Chondrocyte (in vitro differentiated cells): ENCODE results near the gene ST7. TPM values are rescaled to one million over a fixed set of nuclear protein-coding genes. Genes with fewer than 3 reads are reported as not detected.
A peak's percentile ranks its signal among the peaks of the same experiment; 100 is the strongest.

ENCODE experiments used
- DNase-seq: peaks from one replicate; pipeline ENCODE4 v3.0.0; 2021; ENCODE audit warnings: mixed read lengths, low spot score
- H3K27ac Mint-ChIP-seq: one replicate; pipeline ENCODE4 v1.8.0; 2021; ENCODE audit warnings: mild to moderate bottlenecking, moderate library complexity, mixed read lengths; ENCODE audit not compliant: unreplicated experiment
- H3K27me3 Mint-ChIP-seq: 2 replicates; pipeline ENCODE4 v1.8.0; 2021; ENCODE audit warnings: low read depth, mixed read lengths
- H3K36me3 Mint-ChIP-seq: 2 replicates; pipeline ENCODE4 v1.8.0; 2021; ENCODE audit warnings: low read depth, mixed read lengths
- H3K4me1 Mint-ChIP-seq: 2 replicates; pipeline ENCODE4 v1.8.0; 2021; ENCODE audit warnings: low read depth, mild to moderate bottlenecking, mixed read lengths
- H3K4me3 Mint-ChIP-seq: one replicate; pipeline ENCODE4 v1.8.0; 2021; ENCODE audit warnings: mild to moderate bottlenecking, moderate library complexity, mixed read lengths; ENCODE audit not compliant: unreplicated experiment
- H3K9me3 Mint-ChIP-seq: 2 replicates; pipeline ENCODE4 v1.8.0; 2021; ENCODE audit warnings: low read depth, mixed read lengths
- total RNA-seq: library from RNA; stranded (reverse); gene quantifications from 3 replicates; pipeline ENCODE4 v1.2.1, GENCODE V29; 2021
- TF ChIP-seq, protein P1 (sequence below): fragments of 200-600 bp; sonication (generic); IDR thresholded peaks from 2 replicates; pipeline ENCODE4 v1.5.0; 2021; ENCODE audit warnings: antibody characterized with exemption, mild to moderate bottlenecking, moderate library complexity

Gene ST7
- total RNA-seq, 1 donor from 2014 or later: 69.7 TPM

DNA sequence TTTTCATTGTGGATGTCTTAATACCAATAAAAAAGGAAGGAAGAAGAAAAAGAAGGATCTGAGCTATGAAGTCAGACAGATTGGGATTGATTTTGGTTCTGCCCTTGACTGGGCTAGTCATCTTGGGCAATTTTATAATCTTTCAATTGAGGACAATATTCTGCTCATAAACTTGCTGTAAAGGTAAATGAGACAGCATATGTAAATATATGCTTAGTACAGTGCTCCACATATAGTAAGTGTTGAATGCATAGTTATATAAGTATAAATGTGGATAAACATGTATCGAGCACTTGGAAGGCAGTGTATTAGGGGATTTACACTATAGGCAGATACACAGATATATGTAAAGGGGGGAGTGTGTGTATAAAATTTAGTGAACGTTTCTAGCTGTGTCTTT is 85.1 kb downstream of the ST7 start:
- Mint-ChIP-seq H3K4me1 (peaks cover 74% of the 10 kb centered on the region), H3K27ac (peak overlapping the region; percentile 15), H3K27me3 (no peaks in the 10 kb centered on the region), H3K4me3 (no peak overlapping the region), H3K9me3 (peaks cover 3% of the 10 kb centered on the region), H3K36me3 (peaks cover 7% of the 10 kb centered on the region)
- TF ChIP-seq, protein P1, sequence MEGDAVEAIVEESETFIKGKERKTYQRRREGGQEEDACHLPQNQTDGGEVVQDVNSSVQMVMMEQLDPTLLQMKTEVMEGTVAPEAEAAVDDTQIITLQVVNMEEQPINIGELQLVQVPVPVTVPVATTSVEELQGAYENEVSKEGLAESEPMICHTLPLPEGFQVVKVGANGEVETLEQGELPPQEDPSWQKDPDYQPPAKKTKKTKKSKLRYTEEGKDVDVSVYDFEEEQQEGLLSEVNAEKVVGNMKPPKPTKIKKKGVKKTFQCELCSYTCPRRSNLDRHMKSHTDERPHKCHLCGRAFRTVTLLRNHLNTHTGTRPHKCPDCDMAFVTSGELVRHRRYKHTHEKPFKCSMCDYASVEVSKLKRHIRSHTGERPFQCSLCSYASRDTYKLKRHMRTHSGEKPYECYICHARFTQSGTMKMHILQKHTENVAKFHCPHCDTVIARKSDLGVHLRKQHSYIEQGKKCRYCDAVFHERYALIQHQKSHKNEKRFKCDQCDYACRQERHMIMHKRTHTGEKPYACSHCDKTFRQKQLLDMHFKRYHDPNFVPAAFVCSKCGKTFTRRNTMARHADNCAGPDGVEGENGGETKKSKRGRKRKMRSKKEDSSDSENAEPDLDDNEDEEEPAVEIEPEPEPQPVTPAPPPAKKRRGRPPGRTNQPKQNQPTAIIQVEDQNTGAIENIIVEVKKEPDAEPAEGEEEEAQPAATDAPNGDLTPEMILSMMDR: no peak
- no peak for DNase-seq

DNA sequence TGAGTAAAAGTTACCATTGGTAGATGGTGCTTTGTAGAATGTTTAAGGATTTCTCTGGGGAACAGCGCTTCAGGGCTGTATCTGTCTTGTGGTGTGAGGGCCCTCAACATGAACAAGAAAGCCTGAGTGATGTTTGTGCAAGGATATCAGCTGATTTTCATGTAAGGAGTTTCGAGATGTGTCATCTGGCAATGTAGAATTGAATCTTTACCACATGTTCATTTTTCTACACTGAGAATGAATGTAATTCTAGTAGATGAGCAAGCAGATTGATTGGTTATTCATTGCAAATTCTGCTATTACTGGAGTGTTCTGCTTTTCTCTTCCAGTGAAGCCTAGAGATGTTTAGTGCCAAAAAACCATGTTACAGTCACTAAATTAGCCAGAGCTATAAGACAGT is 87.7 kb downstream of the ST7 start:
- no peak overlapping the region for H3K4me3 Mint-ChIP-seq

GRCh38 chr7:117041822-117042221 is 88.5 kb downstream of the ST7 start:
- DNase-seq: no peak
- Mint-ChIP-seq H3K9me3 (peaks cover 3% of the 10 kb centered on the region), H3K27me3 (no peaks in the 10 kb centered on the region), H3K4me1 (peaks cover 79% of the 10 kb centered on the region), H3K4me3 (no peak overlapping the region), H3K36me3 (peaks cover 11% of the 10 kb centered on the region), H3K27ac (no peak overlapping the region)
- TF ChIP-seq, protein P1: no peak

More for the DNA sequence above, 87.7 kb downstream of the ST7 start:
- DNase-seq: no peak
- Mint-ChIP-seq H3K27ac (peak overlapping the region; percentile 53), H3K9me3 (peaks cover 3% of the 10 kb centered on the region), H3K4me1 (peaks cover 81% of the 10 kb centered on the region), H3K36me3 (peaks cover 11% of the 10 kb centered on the region), H3K27me3 (no peaks in the 10 kb centered on the region)
- TF ChIP-seq, protein P1: no peak

GRCh38 chr7:117043108-117043825 is 90.0 kb downstream of the ST7 start:
- peaks cover 3% of the 10 kb centered on the region for H3K9me3 Mint-ChIP-seq
- H3K4me3 Mint-ChIP-seq: no peak overlapping the region
- H3K27ac Mint-ChIP-seq: peak overlapping the region; percentile 10
- peaks cover 7% of the 10 kb centered on the region for H3K36me3 Mint-ChIP-seq
- TF ChIP-seq, protein P1: no peak
- DNase-seq: no peak
- H3K27me3 Mint-ChIP-seq: no peaks in the 10 kb centered on the region
- H3K4me1 Mint-ChIP-seq: peaks cover 80% of the 10 kb centered on the region

- DNase-seq: no peak
- Mint-ChIP-seq H3K4me1 (peaks cover 82% of the 10 kb centered on the region), H3K9me3 (peaks cover 3% of the 10 kb centered on the region), H3K27me3 (no peaks in the 10 kb centered on the region), H3K36me3 (peaks cover 6% of the 10 kb centered on the region), H3K27ac (peak overlapping the region; percentile 2), H3K4me3 (no peak overlapping the region)
- TF ChIP-seq, protein P1: no peak
These were observed 91.4 kb downstream of the ST7 start for GRCh38 chr7:117044664-117045063.
